NCI-H128 (cell line): ENCODE data around the gene UVSSA.

Experiments used
- DNase-seq: peaks from one replicate; lab custom pipeline; 2025; ENCODE audit not compliant: unreplicated experiment; lab: John Stamatoyannopoulos, UW

The UVSSA gene

DNA sequence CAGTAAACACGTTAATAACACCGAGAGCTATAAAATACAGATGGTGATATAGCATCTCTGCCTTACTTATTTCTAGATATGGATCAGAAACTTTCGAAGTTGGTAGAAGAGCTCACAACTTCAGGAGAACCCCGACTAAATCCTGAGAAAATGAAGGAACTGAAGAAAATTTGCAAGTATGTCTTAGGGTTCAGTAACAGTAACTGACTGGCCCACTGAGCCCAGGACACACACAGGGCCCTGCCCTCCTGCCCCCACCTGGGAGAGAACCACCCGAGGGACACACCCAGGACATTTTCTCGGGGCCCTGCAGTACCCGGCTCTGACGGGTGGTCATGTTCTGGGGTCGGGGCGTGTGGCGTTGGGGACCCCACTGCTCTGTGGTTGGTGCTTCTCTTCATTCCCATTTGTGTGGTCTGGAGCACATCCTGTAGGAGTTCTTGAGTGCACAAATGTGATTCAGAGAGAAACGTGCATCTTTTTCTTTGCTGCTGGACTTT lies 1.1 kb downstream of the UVSSA start:
- DNase-seq = no peak

DNA sequence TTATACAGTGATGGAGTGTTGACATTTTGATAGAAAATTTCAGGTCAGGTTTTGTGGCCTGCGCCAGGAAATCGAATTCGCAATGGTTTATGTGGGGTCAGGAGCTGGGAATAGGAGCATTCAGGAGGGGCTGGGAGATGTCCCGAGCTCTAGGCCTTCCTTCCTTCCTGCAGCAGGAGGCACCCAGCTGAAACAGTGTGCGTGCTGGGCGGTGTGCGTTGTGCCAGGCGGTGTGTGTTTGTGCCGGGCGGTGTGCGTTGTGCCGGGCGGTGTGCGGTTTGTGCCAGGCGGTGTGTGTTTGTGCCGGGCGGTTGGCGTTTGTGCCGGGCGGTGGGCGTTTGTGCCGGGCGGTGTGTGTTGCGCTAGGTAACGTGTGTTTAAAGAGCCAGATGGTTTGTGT lies 1.7 kb downstream of the UVSSA start:
- DNase-seq = no peak

DNA sequence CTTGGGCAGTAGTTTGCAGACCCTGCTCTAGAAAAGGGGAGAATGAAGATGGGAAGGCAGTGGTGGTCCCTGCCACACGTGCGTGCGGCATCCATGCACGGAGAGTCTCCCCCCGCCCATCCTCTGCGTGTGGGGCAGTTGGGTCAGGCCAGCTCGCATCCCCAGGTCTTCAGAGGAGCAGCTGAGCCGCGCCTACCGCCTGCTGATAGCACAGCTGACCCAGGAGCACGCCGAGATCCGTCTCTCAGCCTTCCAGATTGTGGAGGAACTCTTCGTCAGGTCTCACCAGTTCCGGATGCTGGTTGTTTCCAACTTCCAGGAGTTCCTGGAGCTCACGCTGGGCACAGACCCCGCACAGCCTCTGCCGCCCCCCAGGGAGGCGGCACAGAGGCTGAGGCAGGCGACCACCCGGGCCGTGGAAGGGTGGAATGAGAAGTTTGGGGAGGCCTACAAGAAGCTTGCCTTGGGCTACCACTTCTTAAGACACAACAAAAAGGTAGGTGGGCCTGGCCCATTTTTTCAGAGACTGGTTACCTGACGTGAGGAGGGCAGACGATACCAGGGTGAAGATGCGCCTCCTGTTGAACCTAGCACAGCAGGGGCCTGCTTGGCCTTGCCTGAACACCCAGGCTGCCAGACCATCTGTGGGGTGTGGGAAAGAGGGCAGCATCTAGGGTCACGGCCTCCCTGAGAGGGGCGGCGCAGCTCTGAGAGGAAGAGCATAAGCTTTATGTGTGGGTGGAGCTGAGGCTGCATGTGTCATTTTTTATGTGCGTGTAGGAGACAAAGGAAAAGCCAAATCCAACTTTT lies 2.6 kb downstream of the UVSSA start:
- DNase-seq = no peak

DNA sequence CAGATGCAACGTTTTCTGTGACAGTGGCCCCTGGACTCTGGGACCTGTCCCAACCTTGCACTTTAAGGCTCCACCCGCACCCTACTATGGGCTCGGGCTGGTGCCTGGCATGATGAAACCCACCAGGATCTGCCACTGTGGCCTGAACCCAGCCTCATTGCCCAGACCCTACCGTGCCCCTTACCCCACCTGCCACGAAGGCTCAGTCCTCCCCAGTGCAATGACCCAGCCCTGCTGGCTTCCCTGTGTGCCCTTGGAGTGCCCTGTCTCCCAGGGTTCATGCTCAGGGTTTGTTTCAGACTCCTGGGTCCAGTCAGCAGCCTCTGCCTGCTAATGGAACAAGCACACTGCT lies 3.1 kb downstream of the UVSSA start:
- DNase-seq = no peak

DNA sequence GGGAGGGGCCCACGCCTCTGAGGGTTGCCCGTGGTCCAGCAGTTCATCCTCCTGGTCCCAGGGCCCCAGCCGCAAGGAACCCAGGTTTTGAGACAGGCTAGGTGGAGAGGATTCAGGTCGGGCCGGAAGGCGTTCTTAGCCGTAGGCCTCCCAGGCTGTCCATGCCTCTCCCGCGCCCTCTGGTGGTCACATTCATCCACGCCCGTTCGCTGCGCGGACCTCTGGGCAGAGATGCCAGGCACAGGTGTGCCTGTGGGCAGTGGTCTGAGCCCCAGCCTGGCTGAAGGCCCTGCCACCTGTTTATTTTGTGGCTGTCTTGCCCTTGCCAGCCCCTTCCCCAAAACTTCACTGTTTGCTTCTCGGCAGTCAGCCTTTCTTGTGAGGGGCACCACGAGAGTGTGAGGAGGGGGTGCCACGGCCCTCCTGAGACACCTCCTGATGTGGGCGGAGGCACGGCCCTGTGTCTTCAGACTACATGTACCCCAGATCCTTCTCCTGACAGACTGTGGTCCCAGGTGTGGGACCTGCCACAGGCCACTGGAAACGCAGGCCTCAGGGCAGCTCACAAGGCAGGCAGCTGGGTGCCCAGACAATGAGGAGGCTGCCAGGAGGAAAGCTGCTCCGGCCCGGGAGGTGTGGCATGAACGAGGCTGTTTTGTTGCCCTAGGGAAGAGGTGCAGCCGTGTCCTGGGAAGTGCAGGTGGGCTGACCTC lies 5.0 kb downstream of the UVSSA start:
- peak; percentile 58 for DNase-seq

DNA sequence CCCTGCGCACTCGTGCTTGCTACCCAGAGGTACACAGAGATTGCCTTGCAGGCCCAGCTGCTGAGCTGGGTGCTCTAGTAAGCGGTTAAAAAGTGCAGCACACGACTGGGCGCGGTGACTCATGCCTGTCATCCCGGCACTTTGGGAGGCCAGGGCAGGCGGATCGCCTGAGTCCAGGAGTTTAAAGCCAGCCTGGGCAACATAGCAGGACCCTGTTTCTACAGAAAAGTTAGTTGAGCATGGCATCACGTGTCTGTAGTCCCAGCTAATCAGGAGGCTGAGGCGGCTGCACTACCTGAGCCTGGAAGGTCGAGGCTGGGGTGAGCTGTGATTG lies 5.5 kb downstream of the UVSSA start:
- DNase-seq = no peak

DNA sequence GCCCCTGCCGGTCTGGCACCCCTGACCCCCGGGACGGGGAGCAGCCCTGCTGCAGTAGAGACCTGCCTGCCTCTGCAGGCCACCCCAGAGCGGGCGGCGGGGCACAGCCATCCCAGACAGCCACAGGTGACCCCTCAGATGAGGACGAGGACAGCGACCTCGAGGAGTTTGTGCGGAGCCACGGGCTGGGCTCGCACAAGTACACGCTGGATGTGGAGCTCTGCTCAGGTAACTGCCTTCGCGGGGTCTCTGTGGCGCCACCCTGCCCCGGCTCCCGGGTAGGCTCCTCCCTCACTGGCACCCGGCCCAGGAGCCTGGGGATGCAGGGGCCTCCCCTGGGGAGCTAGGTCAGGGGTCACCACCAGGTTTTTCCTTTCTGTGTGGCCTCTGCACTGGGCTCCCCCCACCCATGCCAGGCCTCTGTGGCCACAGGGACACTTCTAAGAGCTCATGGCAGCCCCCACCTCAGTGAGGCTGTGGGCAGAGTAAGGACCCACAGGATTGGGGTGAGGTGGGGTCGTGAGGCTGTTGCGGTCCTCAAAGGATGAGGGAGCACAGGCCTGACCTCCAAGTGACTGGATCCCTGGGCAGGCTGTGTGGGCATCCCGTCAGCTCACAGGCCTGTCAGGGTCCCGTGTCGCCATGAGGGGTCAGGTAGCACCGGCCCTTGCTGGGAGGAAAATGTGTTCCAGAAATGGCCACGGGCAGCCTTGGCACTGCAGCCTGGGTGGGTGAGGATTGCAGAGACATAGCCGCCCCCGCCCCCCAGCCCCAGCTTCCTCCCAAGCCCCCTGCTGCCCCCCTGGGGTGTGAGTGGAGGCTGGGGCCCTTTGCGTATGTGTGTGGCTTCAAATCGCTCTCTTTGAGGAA lies 6.4 kb downstream of the UVSSA start:
- DNase-seq = no peak

DNA sequence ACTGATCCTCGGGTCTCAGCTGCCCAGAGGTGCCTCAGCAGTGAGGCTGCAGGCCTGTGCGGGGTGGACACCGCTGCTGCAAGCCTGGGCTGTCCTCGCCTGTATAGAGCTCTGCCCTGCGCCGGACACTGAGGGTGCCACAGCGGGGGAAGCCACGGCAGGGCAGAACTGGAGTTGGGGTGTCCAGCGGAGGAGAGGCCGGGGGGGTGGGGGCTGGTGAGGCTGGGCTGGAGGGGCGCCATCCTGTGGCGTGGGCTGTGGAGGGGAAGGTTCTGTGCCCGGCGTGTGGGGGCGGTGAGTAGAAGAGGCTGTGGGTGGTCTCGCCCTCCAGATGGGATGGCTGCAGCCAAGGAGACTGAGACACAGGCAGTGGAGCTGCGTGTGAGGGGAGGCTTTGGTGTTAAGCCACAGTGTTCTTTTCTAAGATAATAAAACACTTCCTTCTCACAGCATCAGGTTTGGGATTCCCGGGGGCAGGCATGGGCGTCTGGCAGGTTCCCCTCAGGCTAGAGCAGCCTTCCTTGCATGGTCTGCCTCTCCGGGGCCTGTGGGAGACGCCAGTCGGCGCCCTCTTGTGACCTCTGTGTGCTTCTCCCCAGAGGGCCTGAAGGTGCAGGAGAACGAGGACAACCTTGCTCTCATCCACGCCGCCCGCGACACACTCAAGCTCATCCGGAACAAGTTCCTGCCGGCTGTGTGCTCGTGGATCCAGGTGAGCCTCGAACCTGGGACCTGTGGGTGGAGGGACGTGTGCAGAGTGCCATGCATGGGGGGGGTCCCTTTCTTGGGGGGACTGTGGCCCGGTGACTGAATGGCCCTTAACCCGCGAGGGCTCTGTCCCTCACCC lies 7.4 kb downstream of the UVSSA start:
- no peak for DNase-seq

DNA sequence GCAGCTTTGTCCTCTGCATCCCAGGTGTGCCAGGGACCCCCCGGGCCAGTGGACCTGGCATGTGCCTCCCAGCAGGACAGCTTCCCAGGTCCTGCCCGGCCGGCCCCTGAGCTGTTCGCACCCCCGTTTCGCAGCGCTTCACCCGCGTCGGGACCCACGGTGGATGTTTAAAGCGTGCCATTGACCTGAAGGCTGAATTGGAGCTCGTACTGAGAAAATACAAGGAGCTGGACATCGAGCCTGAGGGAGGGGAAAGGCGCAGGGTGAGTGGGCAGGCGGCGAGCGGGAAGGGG lies 7.9 kb downstream of the UVSSA start:
- DNase-seq = no peak

DNA sequence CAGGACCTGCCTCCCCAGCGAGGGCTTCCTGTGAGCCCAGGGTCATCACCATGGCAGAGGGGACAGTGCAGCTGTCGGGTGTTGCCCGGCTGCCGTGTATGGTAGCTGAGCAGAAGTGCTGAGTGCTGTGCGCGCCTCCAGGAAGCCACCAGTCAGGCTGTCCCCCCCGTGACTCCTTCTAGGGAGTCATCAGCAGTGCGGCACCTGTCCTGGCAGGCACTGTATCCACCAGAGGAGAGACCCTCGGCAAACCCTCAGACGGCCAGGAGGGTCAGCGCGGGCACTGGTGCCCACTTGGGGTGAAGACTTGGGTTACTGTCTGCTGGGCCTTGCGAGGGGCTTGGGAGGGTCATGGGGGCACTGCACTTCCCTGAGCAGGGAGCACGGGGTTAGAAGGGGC lies 8.4 kb downstream of the UVSSA start:
- DNase-seq = no peak

DNA sequence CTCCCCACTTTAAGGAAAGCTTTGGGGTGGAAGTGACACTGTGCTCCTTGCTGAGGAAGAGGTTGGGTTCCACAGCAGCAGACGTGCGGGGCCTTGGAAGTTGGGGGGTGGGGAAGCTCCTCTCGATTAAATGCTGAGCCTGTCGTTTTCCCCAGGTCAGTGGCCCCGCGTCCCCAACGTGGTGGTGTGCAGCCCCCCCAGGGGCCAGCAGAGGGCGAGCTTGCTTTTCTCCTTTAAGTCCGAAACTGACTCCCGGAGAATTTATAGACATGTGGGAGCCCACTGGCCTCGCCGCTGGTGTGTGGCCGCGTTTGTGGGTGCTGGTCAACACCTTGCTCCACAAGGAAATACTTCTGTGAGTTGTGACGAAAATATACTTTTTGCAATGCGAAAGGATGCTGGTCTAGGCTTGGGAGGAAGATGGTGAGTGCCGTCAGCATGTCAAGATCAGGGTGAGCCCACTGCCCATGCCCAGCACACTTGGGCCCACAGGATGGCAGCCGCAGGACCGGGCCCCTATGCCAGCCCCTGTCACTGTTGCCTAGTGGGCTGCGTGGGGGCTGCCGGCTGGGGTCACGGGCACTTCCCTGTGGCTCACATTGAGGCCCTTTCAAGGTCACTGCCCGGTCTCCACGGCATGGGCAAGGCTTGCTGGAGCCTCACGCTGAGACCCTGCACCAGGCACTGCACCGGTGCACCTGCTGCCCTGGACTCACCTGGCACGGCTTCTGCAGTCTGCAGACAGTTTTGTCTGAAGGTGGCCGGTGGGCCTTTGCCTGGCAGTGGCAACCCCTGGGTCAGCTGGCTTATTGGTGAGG lies 9.4 kb downstream of the UVSSA start:
- no peak for DNase-seq

DNA sequence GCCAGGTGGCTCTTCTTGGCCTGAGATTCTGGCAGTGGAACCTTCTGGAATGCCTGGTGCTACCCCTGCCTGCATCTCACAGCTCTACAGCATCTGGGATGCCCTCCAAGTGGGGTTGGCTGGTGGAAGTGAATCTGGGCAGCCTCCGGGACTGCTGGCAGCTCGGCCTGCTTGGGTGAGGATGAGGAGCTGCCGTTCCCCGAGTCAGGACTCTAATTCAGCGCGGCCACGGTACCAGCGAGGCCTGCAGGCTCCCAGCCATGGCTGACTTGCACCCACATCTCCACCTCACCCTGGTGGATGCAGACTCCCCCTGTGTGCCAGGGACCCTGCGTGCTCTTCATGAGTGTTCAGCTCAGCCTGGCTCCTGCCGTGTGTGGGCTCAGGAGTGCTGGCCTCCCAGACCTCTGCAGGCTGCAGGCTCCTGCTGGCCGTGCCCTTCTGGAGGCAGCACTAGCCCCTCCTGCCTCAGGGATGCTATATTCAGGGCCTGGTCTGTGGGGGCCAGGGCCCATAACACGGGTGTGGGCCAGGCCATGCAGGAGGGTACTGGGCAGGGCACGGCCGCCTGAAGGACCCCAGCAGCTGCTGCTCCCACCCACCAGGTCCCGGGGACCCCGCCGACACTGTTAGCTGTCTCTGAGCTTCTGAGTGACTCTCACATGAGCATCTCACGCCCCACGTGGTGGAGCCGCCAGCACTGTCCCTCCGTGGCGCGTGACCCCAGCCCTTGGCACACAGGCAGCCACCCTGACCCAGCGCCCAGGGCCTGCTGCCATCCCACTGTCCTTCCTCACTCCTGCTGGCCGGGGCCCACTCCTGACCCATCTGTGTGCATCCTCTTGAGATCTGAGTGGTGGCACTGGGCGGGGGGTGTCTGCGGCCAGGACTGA lies 10.6 kb downstream of the UVSSA start:
- DNase-seq = no peak

DNA sequence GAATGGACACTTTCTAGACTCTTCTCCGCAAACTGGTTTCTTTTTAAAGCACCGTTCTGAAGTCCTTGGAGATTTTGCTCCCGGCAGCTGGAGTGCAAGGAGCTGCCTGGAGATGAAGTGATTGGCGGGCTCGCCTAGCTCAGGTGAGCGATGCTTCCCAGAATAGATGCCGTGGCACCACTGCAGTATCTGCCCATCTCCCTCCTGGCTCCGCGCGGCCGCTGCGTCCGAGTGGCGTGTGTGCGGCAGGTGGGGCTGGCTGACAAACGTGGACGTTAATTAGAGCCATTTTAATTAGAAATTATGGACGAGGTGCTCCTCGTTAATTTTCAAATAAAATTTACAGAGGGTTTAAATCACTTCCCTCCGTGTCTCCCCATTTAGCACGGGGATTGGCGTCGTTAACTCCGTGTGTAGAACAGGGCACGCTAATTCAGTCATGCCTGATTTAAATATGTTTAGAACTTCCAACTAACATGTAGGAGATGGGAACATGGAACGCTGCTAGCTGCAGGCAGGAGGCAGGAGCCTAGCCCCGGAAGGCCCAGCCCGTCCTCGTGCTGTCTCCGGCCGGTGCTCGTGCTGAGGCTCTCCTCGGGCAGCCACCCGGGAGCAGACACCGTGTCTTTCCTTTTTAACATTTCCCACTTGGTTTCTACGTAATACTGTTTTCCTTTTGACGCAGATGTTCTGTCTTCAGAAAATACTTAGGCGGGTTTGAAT lies 11.6 kb downstream of the UVSSA start:
- no peak for DNase-seq

DNA sequence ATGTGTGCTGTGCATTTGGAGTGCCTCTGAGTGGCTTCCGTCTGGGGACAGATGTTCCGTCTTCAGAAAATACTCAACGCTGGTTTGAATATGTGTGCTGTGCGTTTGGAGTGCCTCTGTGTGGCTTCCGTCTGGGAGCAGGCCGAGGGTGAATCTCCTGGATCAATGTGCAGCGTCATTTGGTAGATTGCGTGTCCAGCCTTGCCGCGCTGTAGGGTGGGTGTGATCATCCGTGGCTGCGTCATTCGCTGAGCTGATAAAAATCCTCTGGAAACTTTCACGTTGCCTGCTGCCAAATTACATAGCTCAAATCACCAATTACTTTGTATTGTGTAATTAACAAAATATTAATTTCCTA lies 12.1 kb downstream of the UVSSA start:
- no peak for DNase-seq

DNA sequence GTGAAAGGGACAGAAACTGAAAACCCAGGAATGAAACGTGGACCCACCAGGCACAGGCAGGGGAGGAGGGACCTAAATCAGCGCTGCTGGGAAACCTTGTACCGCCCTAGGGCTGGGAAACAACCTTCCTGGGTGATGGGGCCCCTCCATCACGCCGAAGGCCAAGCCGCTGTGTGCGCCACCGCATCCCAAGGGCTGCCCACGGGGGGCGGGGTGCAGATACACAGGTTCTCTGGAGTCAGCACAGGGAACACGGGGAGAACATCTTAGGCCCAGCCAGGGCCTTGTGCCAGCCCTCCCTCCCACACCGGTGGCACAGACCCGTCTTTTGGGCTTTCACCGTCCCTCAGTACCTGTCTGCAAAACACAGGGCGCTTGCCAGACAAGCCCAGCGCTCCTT lies 13.0 kb downstream of the UVSSA start:
- DNase-seq = no peak

DNA sequence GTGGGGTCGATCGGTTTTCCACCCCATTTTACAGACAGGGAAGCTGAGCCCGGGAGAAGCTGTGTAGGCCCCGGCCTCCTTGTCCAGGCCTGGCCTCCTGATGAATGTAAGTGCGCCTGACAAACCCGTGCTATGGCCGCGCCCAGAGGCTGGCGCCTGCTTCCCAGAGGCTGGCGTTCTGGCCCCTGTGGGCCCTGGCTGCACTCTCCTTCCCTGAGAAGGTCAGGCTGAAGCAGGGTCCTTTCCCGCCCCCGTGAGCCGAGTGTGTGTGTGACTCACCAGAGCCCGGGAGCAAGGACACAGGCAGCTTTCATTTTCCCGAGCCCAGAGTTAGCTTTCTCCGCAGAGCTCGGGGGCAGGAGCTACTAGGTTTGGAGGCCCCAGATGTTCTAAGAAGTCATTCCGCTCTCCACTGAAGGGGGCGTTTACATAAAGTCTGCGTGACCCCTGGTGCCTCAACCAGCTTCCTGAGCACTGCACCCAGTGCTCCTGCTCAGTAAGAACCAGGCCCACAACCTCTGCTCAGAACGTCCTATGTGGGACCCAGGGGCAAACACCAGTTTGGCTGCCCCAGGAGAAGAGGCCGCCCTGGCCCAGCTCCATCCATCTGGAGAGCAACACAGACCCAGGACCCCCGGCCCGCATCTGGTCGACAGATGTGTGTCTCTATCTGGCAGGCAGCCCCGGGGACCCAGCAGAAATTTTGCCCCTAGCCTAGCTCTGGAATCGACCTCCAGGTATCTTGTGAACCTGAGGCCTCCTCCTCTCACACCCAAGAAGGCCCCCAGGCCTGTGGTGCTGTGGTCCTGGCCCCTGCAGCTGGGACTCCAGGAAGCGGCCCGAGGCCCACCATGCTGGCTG lies 13.6 kb downstream of the UVSSA start:
- DNase-seq = no peak

DNA sequence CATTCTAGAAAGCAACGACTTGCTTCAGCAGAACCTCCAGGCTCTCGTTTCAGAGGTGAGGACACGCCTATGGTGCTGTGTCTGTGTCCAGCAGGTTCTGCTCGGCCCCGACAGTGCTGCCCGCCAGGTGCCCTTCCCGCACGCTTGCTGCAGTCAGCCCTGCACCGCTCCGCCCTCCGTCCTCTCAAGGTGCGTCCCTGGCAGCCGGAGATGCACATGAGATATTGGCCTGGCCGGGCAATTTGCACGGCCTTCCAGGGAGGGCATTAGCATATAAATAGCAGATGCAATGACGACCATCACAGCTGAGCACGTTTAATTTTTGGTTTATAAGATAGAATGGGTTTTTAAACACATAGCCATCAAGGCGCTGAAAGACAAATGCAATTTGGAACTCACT lies 14.4 kb downstream of the UVSSA start:
- DNase-seq = no peak

DNA sequence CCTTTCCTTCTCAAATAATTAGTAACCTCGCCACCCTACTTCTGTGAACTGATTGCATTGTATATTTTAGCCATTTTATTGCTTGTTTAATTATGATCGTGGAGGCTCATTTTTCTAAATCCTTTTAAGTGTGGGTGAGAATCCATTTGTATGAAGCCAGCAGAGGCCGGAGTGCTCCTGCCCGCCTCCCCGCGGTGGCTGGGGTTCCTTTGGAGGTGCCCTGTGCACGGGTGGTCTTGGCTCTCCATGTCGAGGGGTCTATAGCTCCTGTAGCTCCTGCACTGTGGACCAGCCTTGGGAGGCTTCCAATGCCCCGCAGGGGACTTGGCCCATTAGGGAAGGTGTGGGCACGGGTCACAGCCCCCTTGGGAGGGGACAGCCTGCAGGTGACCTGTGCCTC lies 15.0 kb downstream of the UVSSA start:
- DNase-seq = no peak
